GM19438 (cell line): ENCODE data around the gene KIF1C.

Experiments used
- ATAC-seq: cut with Tn5 transposase; IDR thresholded peaks from one replicate; pipeline ENCODE4 v1.9.1; 2021; ENCODE audit warnings: low read depth; ENCODE audit not compliant: unreplicated experiment

Gene KIF1C

GRCh38 chr17:4997302-4998026 is at the start of gene KIF1C, which contains the start of gene INCA1:
Gene KIF1C (plus strand): TSS chr17:4997950. CDS start chr17:5000247, 2,297 bp downstream.
Gene INCA1 (minus strand): TSS chr17:4997522. CDS start chr17:4994437, 3,085 bp downstream.
- ATAC-seq, result peak; percentile 82

GRCh38 chr17:4948166-4948930 is 49.4 kb upstream of the KIF1C start, which contains the start of gene PFN1:
Gene PFN1 (minus strand): TSS chr17:4948530. CDS start chr17:4948394, 136 bp downstream.
- ATAC-seq, result no peak

- ATAC-seq, result peak; percentile 35
Measured at GRCh38 chr17:4948931-4949320, 48.8 kb upstream of the KIF1C start.

- peak; percentile 27 for ATAC-seq
Measured at GRCh38 chr17:4949321-4950074, 48.3 kb upstream of the KIF1C start.

- ATAC-seq, result no peak
Measured at GRCh38 chr17:4950075-4950745, 47.5 kb upstream of the KIF1C start.

- no peak for ATAC-seq
Measured at GRCh38 chr17:4950746-4951204, 47.0 kb upstream of the KIF1C start, which contains the start of gene ENO3. Gene ENO3 (plus strand): TSS chr17:4951119. CDS start chr17:4951830, 711 bp downstream.

GRCh38 chr17:4951486-4951885 is 46.3 kb upstream of the KIF1C start:
- ATAC-seq, result no peak

- ATAC-seq, result no peak
Measured at GRCh38 chr17:4953451-4953961, 44.2 kb upstream of the KIF1C start.

- no peak for ATAC-seq
Measured at GRCh38 chr17:4955091-4955490, 42.7 kb upstream of the KIF1C start.

GRCh38 chr17:4956493-4957061 is 41.2 kb upstream of the KIF1C start:
- ATAC-seq, result no peak

GRCh38 chr17:4958102-4958501 is 39.6 kb upstream of the KIF1C start:
- ATAC-seq, result no peak

- ATAC-seq, result no peak
Measured at GRCh38 chr17:4959261-4959965, 38.3 kb upstream of the KIF1C start.

GRCh38 chr17:4960279-4960922 is 37.3 kb upstream of the KIF1C start:
- no peak for ATAC-seq

- ATAC-seq, result no peak
Measured at GRCh38 chr17:4965311-4965986, 32.3 kb upstream of the KIF1C start.

GRCh38 chr17:4966844-4967538 is 30.8 kb upstream of the KIF1C start:
- peak; percentile 82 for ATAC-seq

GRCh38 chr17:4967539-4968485 is 29.9 kb upstream of the KIF1C start, which contains the start of gene SPAG7:
Gene SPAG7 (minus strand): TSS chr17:4967817. CDS start chr17:4967804, 13 bp downstream.
- ATAC-seq, result peak; percentile 60
